Vagina (tissue), 2 donors: ENCODE data around the gene AMOT. TPM values are rescaled to one million over a fixed set of nuclear protein-coding genes. Genes with fewer than 3 reads are reported as not detected.

Experiments
- DNase-seq, 2 donors: peaks; one replicate each; pipeline ENCODE4 v3.0.0-alpha.2; 2017; ENCODE audit errors: extremely low spot score in 2 of 2
- H3K27ac ChIP-seq: fragments of 200-600 bp; sonication (generic); one replicate; pipeline ENCODE4 v1.5.1; 2019
- H3K27me3 ChIP-seq: fragments of 200-600 bp; sonication (generic); one replicate; pipeline ENCODE4 v1.5.1; 2019
- H3K36me3 ChIP-seq, 2 donors: fragments of 200-600 bp; sonication (generic); one replicate each; pipeline ENCODE4 v1.5.1; 2017 to 2019
- H3K4me1 ChIP-seq: fragments of 200-600 bp; sonication (generic); one replicate; pipeline ENCODE4 v1.5.1; 2019
- H3K4me3 ChIP-seq, 2 donors: fragments of 200-600 bp; sonication (generic); 1 replicate in 1 of 2; 2 replicates in 1 of 2; pipeline ENCODE4 v1.5.1; 2016 to 2019
- H3K9me3 ChIP-seq: fragments of 200-600 bp; sonication (generic); one replicate; pipeline ENCODE4 v1.5.1; 2019
- CTCF ChIP-seq, 3 experiments: fragments of 450-650 bp in 2 of 3; fragments of 200-600 bp in 1 of 3; sonication (generic) in 1 of 3; IDR thresholded peaks; one replicate each; pipeline ENCODE4 v1.5.1; 2017 to 2019; ENCODE audit warnings: antibody characterized with exemption in 3 of 3, mild to moderate bottlenecking in 2 of 3, moderate library complexity in 2 of 3
- POLR2A ChIP-seq, 2 donors: fragments of 450-650 bp; IDR thresholded peaks; one replicate each; pipeline ENCODE4 v1.6.1; 2017; ENCODE audit warnings: antibody characterized with exemption in 2 of 2, mild to moderate bottlenecking in 2 of 2, moderate library complexity in 2 of 2
- POLR2AphosphoS5 ChIP-seq, 2 donors: sonication (generic); formaldehyde crosslinking; IDR thresholded peaks; one replicate each; pipeline ENCODE4 v1.9.0; 2017; ENCODE audit warnings: antibody characterized with exemption in 2 of 2, mild to moderate bottlenecking in 2 of 2, low read depth in 1 of 2; ENCODE audit not compliant: insufficient read depth in 1 of 2
- intact Hi-C: fragments of 100-400 bp; cut with DNase I; formaldehyde crosslinking; loops from one replicate; pipeline ENCODE4 v1.15.1; 2023
- total RNA-seq: library from RNA; depleted of rRNA; stranded (reverse); fragments of >200 nt; gene quantifications from one replicate; pipeline ENCODE4 v1.2.3, GENCODE V29; 2016

Gene AMOT
- total RNA-seq, 1 donor from 2014 or later = 9.8 TPM

- Histone ChIP-seq H3K27ac (no peak overlapping the region), H3K36me3 (no peaks in the 10 kb centered on the region), H3K27me3 (no peaks in the 10 kb centered on the region), H3K4me1 (peaks cover 8% of the 10 kb centered on the region), H3K4me3 (no peak overlapping the region), H3K9me3 (no peaks in the 10 kb centered on the region)
- no peak for TF ChIP-seq CTCF (IDR thresholded peaks at IDR 0.05)
- TF ChIP-seq POLR2A (IDR thresholded peaks at IDR 0.05) = no peak
- TF ChIP-seq POLR2AphosphoS5 (IDR thresholded peaks at IDR 0.05; ENCODE audit: insufficient read depth in 1 of 2, low read depth in 1 of 2) = no peak
- intact Hi-C loops = no loop called here
- no peak for DNase-seq
These were observed 6.4 kb downstream of the AMOT start for GRCh38 chrX:112834031-112834845.

DNA sequence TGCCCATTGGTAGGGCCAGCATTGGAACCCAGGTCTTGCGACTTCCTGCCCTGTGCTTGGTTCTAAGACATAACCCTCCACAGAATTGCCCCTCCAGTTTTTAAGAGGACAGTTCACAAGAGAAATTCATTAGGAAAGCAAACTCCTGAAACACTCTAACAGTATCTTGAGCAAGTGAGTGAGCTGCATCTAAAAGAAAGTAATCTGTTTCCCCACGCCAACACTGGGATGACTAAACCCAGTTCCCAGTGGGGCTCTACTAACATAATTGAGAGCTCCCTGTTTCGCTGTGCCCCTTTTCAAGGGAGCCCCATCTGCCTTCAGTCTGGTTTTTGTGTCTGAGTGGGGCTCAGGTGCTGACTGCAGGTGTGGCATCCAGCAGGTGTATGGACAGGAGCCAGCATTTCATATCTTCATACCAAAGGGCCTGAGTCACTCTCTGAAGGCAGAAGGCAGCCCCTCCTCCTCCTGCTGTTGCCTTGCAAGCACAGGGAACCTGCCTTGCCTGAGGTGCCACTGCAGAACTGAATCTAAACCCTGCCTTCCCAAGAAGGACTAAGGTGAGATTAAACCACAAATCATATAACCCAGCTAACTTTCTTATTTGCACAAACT, 8.0 kb downstream of the AMOT start:
- no peak for TF ChIP-seq CTCF (IDR thresholded peaks at IDR 0.05)
- TF ChIP-seq POLR2AphosphoS5 (IDR thresholded peaks at IDR 0.05; ENCODE audit: insufficient read depth in 1 of 2, low read depth in 1 of 2) = no peak
- no peak for TF ChIP-seq POLR2A (IDR thresholded peaks at IDR 0.05)
- no peak overlapping the region for H3K27ac ChIP-seq

DNA sequence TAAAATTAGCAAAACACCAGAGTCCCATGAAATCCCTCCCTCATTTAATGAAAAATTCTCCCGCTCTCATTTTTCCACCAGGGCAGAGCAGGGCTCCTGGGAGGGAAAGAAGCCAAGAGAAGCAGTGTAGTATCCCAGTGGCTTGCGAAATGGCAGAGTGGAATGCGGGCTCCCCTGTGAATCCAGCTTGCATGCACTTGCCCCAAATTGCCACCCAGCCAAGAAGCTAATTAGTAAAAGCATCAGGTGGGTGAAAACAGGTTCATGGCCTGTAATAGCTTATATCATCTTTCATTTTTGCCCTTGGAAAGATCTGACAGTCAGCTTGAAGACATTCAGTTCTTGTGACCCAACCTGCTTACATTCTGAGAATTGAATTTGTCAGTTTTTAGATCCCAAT, 10.1 kb downstream of the AMOT start:
- Histone ChIP-seq H3K36me3 (no peaks in the 10 kb centered on the region), H3K27me3 (no peaks in the 10 kb centered on the region), H3K27ac (no peak overlapping the region), H3K4me3 (no peak overlapping the region), H3K9me3 (no peaks in the 10 kb centered on the region), H3K4me1 (peaks cover 8% of the 10 kb centered on the region)
- no peak for TF ChIP-seq CTCF (IDR thresholded peaks at IDR 0.05)
- no peak for TF ChIP-seq POLR2A (IDR thresholded peaks at IDR 0.05)
- no peak for TF ChIP-seq POLR2AphosphoS5 (IDR thresholded peaks at IDR 0.05; ENCODE audit: insufficient read depth in 1 of 2, low read depth in 1 of 2)
- DNase-seq = no peak
- intact Hi-C loops = no loop called here

More for the DNA sequence above, 8.0 kb downstream of the AMOT start:
- intact Hi-C loops = no loop called here
- H3K27me3 ChIP-seq = no peaks in the 10 kb centered on the region
- DNase-seq = no peak
- H3K36me3 ChIP-seq = no peaks in the 10 kb centered on the region
- H3K4me1 ChIP-seq = peaks cover 8% of the 10 kb centered on the region
- no peaks in the 10 kb centered on the region for H3K9me3 ChIP-seq
- H3K4me3 ChIP-seq = no peak overlapping the region

DNA sequence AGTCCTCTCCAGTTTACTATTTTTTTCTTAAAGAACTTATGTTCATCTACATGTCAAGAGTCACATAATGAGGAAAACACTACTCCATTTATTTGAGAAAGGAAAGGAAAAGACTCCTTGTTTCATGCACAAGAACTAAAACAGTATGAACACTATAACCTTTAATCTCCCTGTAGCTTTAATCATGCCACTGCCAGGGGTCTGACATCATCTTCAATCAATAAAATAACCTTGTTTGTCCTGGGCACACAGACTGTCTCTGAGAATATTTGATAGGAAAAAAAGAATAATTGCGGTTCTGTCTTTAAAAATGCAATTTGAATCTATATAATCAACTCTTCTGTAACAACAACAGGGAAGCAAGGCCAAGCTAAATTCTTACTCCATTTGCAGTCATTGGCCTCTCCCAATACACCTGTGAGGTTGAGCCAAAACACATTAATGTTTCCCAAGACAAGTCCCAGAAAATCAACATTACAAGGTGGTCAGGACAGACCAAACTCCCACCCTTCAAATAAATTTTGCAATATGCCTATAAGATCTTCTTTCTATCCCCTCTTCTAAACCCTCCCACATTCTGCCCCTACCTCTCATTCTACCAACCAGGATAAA, 13.2 kb downstream of the AMOT start:
- Histone ChIP-seq H3K36me3 (no peaks in the 10 kb centered on the region), H3K27ac (no peak overlapping the region), H3K4me1 (no peaks in the 10 kb centered on the region), H3K27me3 (no peaks in the 10 kb centered on the region), H3K4me3 (no peak overlapping the region), H3K9me3 (no peaks in the 10 kb centered on the region)
- DNase-seq = no peak
- intact Hi-C loops = no loop called here
- TF ChIP-seq POLR2A (IDR thresholded peaks at IDR 0.05) = no peak
- no peak for TF ChIP-seq CTCF (IDR thresholded peaks at IDR 0.05)
- no peak for TF ChIP-seq POLR2AphosphoS5 (IDR thresholded peaks at IDR 0.05; ENCODE audit: insufficient read depth in 1 of 2, low read depth in 1 of 2)
